Central memory CD8-positive, alpha-beta T cell (primary cell): ENCODE measurements around the gene TCEA2.
"Not testable (repeated sequence)": the region's sequence is repeated elsewhere in the genome, so short reads cannot be mapped to it uniquely, and the experiment has no call there.

Experiments
- ATAC-seq: fragments of 150-1000 bp; cut with Tn5 transposase; replicated peaks from 2 replicates; pipeline ENCODE4 v1.10.0; 2022; ENCODE audit warnings: mild to moderate bottlenecking, moderate FRiP score, moderate number of reproducible peaks; ENCODE audit not compliant: poor library complexity, severe bottlenecking; ENCODE audit errors: extremely low read depth
- DNase-seq, 2 donors: peaks; one replicate each; pipeline ENCODE4 v3.0.0; 2021; ENCODE audit warnings: low spot score in 2 of 2
- H3K27ac Mint-ChIP-seq: one replicate; pipeline ENCODE4 v1.8.0; 2022; ENCODE audit warnings: low read depth, mild to moderate bottlenecking, moderate library complexity, mixed read lengths
- H3K27me3 Mint-ChIP-seq: one replicate; pipeline ENCODE4 v1.8.0; 2022; ENCODE audit warnings: mixed read lengths
- H3K36me3 Mint-ChIP-seq: one replicate; pipeline ENCODE4 v1.8.0; 2022; ENCODE audit warnings: mild to moderate bottlenecking, moderate library complexity, mixed read lengths; ENCODE audit not compliant: insufficient read depth
- H3K4me1 Mint-ChIP-seq: one replicate; pipeline ENCODE4 v1.8.0; 2022; ENCODE audit warnings: mixed read lengths
- H3K4me3 Mint-ChIP-seq: one replicate; pipeline ENCODE4 v1.8.0; 2022; ENCODE audit warnings: mild to moderate bottlenecking, moderate library complexity, mixed read lengths
- H3K9me3 Mint-ChIP-seq: one replicate; pipeline ENCODE4 v1.8.0; 2022; ENCODE audit warnings: mixed read lengths

TCEA2 gene

DNA sequence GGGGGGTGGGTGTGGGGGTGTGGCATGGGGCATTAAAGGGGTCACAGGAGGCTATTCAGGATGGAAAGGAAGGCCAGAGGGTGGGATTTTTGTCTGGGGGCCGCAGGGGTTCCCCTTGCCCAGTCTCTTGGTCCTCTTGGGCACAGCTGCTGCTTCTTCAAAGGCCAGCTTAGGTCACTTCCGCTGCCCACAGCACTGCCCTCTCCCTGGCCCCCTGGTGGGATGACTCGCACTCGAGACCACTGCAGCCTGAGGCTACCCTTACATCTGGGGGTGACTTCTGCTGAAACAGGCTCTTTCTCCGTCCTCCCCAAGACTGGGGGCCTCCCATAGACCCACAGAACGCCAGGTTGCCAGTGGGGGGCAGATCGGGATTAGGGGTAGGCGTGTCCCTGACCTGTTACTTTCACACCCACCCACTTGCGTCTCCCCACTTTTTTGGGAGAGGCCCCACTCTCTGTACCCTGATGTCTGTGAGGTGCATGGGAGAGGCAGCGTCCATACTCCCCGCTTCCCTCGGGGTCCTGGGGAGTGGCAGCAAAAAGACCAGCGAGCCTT, 19.9 kb downstream of the TCEA2 start:
- Mint-ChIP-seq H3K9me3 (no peaks in the 10 kb centered on the region), H3K27ac (no peak overlapping the region), H3K4me3 (peak overlapping the region; percentile 78), H3K36me3 (peaks cover 8% of the 10 kb centered on the region), H3K27me3 (no peaks in the 10 kb centered on the region), H3K4me1 (peaks cover 43% of the 10 kb centered on the region)
- no peak for ATAC-seq
- DNase-seq: no peak

DNA sequence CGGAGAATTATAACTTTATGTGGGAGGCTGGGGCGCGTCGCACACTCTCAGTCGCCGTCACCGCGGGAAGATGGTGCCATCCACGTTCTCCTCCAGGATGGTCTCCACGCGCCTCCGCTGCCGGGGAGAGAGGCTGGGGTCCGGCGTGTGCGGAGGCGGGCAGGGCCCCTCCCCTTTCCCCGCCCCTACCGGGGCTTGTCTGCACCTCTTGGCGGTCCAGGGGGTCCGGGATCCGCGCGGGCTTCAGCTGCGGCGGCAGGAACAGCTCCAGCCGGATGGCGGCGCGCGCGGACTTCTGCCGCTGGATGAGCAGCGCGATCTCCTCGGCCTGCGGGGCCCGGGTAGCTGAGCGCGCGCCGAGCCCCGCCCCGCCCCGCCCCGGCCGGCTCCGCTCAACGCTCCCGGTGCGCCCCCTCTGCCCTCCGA, 20.4 kb downstream of the TCEA2 start:
- Mint-ChIP-seq H3K27me3 (no peaks in the 10 kb centered on the region), H3K27ac (no peak overlapping the region), H3K4me3 (peak overlapping the region; percentile 78), H3K4me1 (peaks cover 41% of the 10 kb centered on the region), H3K9me3 (no peaks in the 10 kb centered on the region), H3K36me3 (peaks cover 8% of the 10 kb centered on the region)
- ATAC-seq: peak; percentile 42
- peak in 1 of 2 donors; percentile 44 for DNase-seq

DNA sequence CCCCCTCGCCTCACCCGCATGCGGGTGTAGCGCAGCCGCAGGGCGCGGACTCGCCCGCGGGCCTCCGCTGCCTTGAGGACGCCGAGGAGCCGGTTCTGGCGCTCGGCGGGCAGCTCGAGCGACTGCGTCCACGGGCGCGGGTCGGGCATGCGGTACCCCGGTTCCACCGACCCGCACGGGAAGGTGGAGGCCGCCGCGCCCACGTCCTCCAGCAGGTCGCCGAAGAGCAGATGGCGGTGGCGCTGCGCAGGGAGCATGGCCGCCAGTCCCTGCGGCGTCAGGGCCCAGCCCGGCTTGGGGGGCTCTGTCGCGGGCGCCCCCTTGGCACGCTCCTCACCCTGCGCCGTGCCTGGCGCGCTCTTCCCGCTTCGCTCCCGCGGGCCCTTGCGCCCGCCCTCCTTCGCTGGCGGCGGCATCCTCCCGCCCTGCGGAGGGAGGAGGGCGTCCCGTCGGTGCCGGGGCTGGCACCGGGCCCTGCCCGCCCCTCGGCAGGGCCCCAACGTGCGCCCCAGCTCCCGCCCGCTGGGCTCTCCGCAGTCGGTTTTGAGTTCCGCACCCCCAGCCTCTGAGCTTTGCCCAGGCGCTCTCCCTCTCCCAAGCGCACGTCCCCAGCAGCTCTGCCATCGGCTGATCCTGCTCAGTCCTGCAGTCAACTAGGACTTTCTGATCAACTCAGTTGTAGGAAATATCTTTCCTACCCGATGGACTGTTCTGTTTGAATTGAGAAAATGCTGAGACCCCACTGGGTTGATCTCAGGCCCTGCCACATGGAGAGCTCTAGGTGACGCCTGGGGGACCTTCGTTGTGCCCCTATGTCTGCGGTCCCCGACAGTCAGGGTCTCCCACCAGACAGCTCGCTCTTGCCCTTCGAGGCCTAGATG, 21.0 kb downstream of the TCEA2 start, which contains the start of gene LKAAEAR1:
Gene LKAAEAR1, minus strand, starts transcription at position 595 of the 881 bp plus-strand sequence. Its CDS starts 179 bp downstream, at position 416.
- H3K36me3 Mint-ChIP-seq: peaks cover 8% of the 10 kb centered on the region
- H3K27ac Mint-ChIP-seq: no peak within 1 kb of the TSS
- H3K4me3 Mint-ChIP-seq: peak within 1 kb of the TSS; percentile 86
- H3K27me3 Mint-ChIP-seq: no peaks in the 10 kb centered on the region
- DNase-seq: no peak
- H3K9me3 Mint-ChIP-seq: no peaks in the 10 kb centered on the region
- no peak for ATAC-seq
- peaks cover 38% of the 10 kb centered on the region for H3K4me1 Mint-ChIP-seq

DNA sequence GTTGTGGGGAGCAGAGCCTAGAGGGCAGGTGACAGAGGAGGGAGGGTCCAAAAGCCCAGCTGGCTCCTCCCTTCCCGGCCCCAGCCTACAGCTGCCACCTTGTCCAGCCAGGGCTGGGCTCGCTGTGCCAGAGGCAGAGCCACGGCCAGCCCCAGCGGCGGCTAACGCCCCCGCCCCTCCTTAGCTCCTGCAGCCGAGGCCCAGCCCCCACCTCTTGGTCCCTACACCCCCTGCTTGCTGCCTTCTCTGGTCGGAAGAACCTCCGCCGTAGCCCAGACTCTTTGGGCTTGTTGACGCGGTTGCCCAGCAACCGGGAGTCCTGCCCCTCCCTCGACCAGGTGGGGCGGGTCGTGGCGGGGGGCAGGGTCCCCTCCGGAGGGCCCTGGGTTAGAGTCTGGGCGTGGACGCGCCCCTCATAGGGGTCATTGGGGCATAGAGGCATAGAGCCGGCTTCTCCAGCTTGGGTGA, 21.7 kb downstream of the TCEA2 start:
- peaks cover 36% of the 10 kb centered on the region for H3K4me1 Mint-ChIP-seq
- peak overlapping the region; percentile 86 for H3K4me3 Mint-ChIP-seq
- no peak for DNase-seq
- H3K36me3 Mint-ChIP-seq: peaks cover 8% of the 10 kb centered on the region
- H3K9me3 Mint-ChIP-seq: no peaks in the 10 kb centered on the region
- ATAC-seq: no peak
- H3K27me3 Mint-ChIP-seq: no peaks in the 10 kb centered on the region
- no peak overlapping the region for H3K27ac Mint-ChIP-seq

DNA sequence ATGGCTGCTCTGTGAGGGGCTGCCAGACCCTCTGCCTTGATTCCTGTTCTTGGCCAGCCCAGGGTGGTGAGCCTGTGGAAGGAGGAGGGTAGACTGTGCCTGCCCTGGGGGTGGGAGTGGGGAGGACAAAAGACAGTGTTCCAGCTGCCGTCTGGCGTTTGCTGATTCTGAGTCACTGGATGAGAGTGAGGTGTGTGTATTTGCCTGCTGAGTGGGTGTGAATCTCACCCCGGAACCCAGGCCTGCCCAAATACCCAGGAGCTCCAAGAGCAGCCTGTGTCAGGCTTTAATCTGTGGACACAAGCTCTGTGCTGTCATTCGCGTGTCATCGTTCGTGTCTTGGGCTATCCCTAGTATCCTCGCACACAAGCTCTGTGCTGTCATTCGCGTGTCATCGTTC, 23.8 kb downstream of the TCEA2 start:
- Mint-ChIP-seq H3K36me3 (peaks cover 6% of the 10 kb centered on the region), H3K27me3 (no peaks in the 10 kb centered on the region), H3K27ac (no peak overlapping the region), H3K9me3 (no peaks in the 10 kb centered on the region), H3K4me1 (peaks cover 24% of the 10 kb centered on the region), H3K4me3 (no peak overlapping the region)
- DNase-seq: no peak
- ATAC-seq: no peak

DNA sequence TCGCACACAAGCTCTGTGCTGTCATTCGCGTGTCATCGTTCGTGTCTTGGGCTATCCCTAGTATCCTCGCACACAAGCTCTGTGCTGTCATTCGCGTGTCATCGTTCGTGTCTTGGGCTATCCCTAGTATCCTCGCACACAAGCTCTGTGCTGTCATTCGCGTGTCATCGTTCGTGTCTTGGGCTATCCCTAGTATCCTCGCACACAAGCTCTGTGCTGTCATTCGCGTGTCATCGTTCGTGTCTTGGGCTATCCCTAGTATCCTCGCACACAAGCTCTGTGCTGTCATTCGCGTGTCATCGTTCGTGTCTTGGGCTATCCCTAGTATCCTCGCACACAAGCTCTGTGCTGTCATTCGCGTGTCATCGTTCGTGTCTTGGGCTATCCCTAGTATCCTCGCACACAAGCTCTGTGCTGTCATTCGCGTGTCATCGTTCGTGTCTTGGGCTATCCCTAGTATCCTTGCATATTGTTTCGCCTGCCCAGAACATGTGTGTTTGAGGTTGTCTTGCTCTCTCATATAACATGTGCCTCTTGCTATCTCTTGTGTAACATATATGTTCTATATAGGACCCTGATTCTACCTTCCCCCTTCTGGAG, 24.3 kb downstream of the TCEA2 start:
- H3K4me3 Mint-ChIP-seq, H3K27ac Mint-ChIP-seq, ATAC-seq, H3K27me3 Mint-ChIP-seq, DNase-seq, H3K36me3 Mint-ChIP-seq, H3K9me3 Mint-ChIP-seq: not testable (repeated sequence)
- peaks cover 18% of the 10 kb centered on the region for H3K4me1 Mint-ChIP-seq

DNA sequence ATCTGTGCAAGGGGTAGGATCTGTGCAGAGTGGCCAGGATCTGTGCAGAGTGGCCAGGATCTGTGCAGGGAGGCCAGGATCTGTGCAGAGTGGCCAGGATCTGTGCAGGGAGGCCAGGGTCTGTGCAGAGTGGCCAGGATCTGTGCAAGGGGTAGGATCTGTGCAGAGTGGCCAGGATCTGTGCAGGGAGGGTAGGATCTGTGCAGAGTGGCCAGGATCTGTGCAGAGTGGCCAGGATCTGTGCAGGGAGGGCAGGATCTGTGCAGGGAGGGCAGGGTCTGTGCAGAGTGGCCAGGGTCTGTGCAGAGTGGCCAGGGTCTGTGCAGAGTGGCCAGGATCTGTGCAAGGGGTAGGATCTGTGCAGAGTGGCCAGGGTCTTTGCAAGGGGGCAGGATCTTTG, 25.6 kb downstream of the TCEA2 start:
- not testable (repeated sequence) for H3K36me3 Mint-ChIP-seq, H3K27ac Mint-ChIP-seq, H3K4me1 Mint-ChIP-seq, H3K4me3 Mint-ChIP-seq, DNase-seq, H3K27me3 Mint-ChIP-seq, H3K9me3 Mint-ChIP-seq, ATAC-seq

DNA sequence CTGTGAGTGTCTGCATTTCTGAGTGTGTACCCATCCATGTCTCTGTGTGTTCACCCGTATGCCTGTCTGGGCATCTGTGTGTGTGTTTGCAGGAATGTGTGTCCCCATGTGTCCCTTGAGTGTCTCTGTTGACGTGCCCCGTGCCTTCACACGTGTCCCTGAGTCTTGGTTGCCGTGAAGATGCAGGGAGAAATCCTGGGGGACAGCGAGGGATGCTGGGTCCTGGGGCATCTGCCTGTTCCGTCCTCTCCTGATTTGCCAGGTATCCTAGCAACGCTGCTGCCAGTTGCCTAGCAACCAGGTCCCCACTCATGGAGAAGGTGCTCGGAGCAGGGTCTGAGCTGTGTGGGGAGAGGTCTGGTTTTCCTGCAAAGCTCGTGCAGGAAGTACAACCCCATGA, 27.2 kb downstream of the TCEA2 start:
- H3K4me1 Mint-ChIP-seq: no peaks in the 10 kb centered on the region
- H3K27me3 Mint-ChIP-seq: no peaks in the 10 kb centered on the region
- no peaks in the 10 kb centered on the region for H3K9me3 Mint-ChIP-seq
- H3K36me3 Mint-ChIP-seq: no peaks in the 10 kb centered on the region
- ATAC-seq (no peak), DNase-seq (no peak)
- H3K27ac Mint-ChIP-seq: no peak overlapping the region
- H3K4me3 Mint-ChIP-seq: no peak overlapping the region

DNA sequence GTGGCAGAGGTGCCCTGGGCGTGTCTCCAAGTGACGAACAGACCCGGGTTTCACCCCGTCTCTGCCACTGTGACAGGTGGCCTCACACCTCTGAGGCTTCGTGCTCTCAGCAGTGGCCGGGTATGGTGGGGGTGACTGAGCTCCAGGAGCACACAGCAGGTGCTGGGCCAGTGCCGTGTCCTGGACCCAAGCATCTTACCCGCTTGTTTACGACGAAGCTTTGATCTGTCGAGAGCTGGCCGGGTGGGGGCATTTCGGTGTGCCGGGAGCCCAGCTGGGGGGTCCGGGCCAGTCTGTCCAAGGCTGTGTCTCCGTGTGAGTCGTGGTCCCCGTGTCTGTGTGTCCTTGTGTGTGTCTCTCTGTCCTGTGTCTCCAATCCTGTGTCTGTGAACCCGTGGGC, 28.3 kb downstream of the TCEA2 start:
- Mint-ChIP-seq H3K27ac (no peak overlapping the region), H3K4me3 (no peak overlapping the region), H3K9me3 (no peaks in the 10 kb centered on the region), H3K27me3 (no peaks in the 10 kb centered on the region), H3K36me3 (no peaks in the 10 kb centered on the region), H3K4me1 (no peaks in the 10 kb centered on the region)
- no peak for DNase-seq
- ATAC-seq: no peak

DNA sequence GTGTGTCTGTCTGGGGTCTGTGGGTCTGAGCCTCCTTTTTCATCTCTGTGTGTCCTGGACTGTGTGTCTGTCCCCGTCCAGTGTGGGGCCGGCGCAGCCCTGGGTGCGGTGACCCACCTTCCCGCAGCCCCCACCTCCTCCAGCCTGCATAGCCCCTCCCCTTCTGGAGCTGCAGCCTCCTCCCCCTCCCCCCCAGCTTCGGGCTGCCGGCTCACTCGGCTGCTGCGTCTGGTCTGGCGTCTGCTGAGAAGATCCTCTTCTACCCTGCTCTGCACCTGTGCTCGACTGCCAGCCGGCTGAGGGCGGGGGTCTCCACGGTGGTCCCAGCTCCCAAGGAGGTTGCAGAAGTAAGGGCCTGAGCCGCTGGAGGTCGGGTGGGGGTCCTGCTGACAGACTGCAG, 28.8 kb downstream of the TCEA2 start:
- ATAC-seq (no peak), DNase-seq (no peak)
- H3K27me3 Mint-ChIP-seq: no peaks in the 10 kb centered on the region
- no peaks in the 10 kb centered on the region for H3K4me1 Mint-ChIP-seq
- H3K9me3 Mint-ChIP-seq: no peaks in the 10 kb centered on the region
- no peaks in the 10 kb centered on the region for H3K36me3 Mint-ChIP-seq
- H3K4me3 Mint-ChIP-seq: no peak overlapping the region
- H3K27ac Mint-ChIP-seq: no peak overlapping the region

DNA sequence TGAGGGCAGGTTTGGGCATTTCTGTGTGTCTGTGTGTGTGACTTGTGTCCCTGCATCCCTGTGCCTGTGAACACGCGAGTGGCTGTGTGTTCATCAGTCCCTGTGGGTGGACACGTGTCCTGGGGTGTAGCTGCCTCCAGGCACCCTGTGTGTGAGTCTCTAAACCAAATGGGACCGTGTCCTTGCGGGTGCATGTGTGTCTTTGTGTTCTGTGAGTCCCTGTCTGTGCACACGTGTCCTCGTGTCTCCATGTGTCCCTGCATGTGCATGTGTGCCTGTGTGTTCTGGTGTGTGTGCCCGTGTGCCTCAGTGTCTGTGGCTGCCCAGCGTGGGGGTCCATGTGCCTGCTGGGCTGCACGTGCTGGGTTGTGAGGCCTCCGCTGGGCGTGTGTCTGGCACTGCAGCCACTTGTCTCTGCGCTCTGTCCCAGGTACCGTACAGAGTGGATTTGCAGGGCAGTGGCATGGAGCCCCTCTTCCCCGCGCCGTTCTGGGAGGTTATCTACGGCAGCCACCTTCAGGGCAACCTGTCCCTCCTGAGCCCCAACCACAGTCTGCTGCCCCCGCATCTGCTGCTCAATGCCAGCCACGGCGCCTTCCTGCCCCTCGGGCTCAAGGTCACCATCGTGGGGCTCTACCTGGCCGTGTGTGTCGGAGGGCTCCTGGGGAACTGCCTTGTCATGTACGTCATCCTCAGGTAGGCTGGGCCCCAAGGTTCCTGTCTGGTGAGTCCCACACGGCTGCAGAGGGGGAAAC, 29.4 kb downstream of the TCEA2 start:
- H3K4me3 Mint-ChIP-seq: no peak overlapping the region
- no peak overlapping the region for H3K27ac Mint-ChIP-seq
- no peaks in the 10 kb centered on the region for H3K4me1 Mint-ChIP-seq
- no peaks in the 10 kb centered on the region for H3K36me3 Mint-ChIP-seq
- no peaks in the 10 kb centered on the region for H3K27me3 Mint-ChIP-seq
- H3K9me3 Mint-ChIP-seq: no peaks in the 10 kb centered on the region
- no peak for DNase-seq
- ATAC-seq: no peak

DNA sequence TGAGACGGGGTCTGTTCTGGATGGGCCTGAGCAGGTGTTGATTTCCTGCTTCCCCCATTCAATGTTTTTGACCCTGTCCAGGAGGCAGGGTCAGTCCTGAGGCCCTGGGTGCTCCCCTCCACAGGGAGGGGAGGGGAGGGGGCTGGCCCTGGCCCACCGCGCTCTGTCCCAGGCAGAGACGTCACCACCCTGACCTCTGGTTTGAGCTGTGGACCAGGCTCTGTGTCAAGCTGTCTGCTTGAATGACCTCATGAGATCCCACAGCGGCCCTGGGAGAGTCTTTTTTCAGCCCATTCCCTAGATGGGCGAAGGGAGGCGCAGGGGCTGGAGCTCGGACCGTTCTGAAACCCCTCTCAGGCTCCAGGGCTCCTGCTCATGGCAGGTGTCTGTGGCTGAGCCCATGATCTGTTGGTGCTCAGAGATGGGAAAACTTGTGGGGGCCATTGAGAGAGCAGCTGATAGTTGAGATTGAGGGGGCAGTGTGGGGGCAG, 30.1 kb downstream of the TCEA2 start:
- Mint-ChIP-seq H3K9me3 (no peaks in the 10 kb centered on the region), H3K27me3 (no peaks in the 10 kb centered on the region), H3K27ac (no peak overlapping the region), H3K4me3 (no peak overlapping the region), H3K36me3 (no peaks in the 10 kb centered on the region), H3K4me1 (no peaks in the 10 kb centered on the region)
- ATAC-seq (no peak), DNase-seq (no peak)
